ENCODE results near the gene PSMA3. TPM values are rescaled to one million over a fixed set of nuclear protein-coding genes. Genes with fewer than 3 reads are reported as not detected.

Gene PSMA3
- total and polyA plus RNA-seq, 5 donors from 2014 or later, result 137 to 218 (median 189) TPM

- Histone ChIP-seq H3K27ac (ENCODE audit: insufficient read depth, low read length, poor library complexity, severe bottlenecking) (no peak overlapping the region), H3K4me1 (ENCODE audit: control insufficient read depth, insufficient read depth, low read length, poor library complexity, severe bottlenecking) (no peaks in the 10 kb centered on the region), H3K36me3 (ENCODE audit: control insufficient read depth, insufficient read depth, low read length) (peaks cover 58% of the 10 kb centered on the region), H3K9me3 (ENCODE audit: control insufficient read depth in 2 of 2, low read length in 2 of 2) (no peaks in the 10 kb centered on the region), H3K4me3 (ENCODE audit: low read depth, low read length) (no peak overlapping the region), H3K27me3 (ENCODE audit: control insufficient read depth, insufficient read depth, low read length) (no peaks in the 10 kb centered on the region)
- no peak overlapping the region for H3K27ac Mint-ChIP-seq
- H3K9me3 Mint-ChIP-seq, result peaks cover 0 to 2% (median 0%) of the 10 kb centered on the region in 7 donors
- no peak for ATAC-seq (ENCODE audit: low read depth in 2 of 2)
- peaks cover 32% of the 10 kb centered on the region for H3K36me3 Mint-ChIP-seq
- no peak overlapping the region for H3K4me3 Mint-ChIP-seq
- no peak for DNase-seq
- H3K27me3 Mint-ChIP-seq, result no peaks in the 10 kb centered on the region
- H3K4me1 Mint-ChIP-seq, result peaks cover 0 to 18% (median 7%) of the 10 kb centered on the region in 4 donors
Observed at GRCh38 chr14:58215191-58215914, 29.3 kb upstream of the PSMA3 start.

- no peak overlapping the region for H3K27ac ChIP-seq (ENCODE audit: insufficient read depth, low read length, poor library complexity, severe bottlenecking)
- no peak overlapping the region for H3K27ac Mint-ChIP-seq
- H3K4me1 Mint-ChIP-seq, result peaks cover 0 to 21% (median 6%) of the 10 kb centered on the region in 4 donors
- no peaks in the 10 kb centered on the region for H3K27me3 Mint-ChIP-seq
- H3K9me3 ChIP-seq (ENCODE audit: control insufficient read depth in 2 of 2, low read length in 2 of 2), result no peaks in the 10 kb centered on the region
- peaks cover 51% of the 10 kb centered on the region for H3K36me3 ChIP-seq (ENCODE audit: control insufficient read depth, insufficient read depth, low read length)
- no peaks in the 10 kb centered on the region for H3K27me3 ChIP-seq (ENCODE audit: control insufficient read depth, insufficient read depth, low read length)
- peaks cover 29% of the 10 kb centered on the region for H3K36me3 Mint-ChIP-seq
- H3K4me3 ChIP-seq (ENCODE audit: low read depth, low read length), result no peak overlapping the region
- peaks cover 0 to 2% (median 0%) of the 10 kb centered on the region in 7 donors for H3K9me3 Mint-ChIP-seq
- H3K4me1 ChIP-seq (ENCODE audit: control insufficient read depth, insufficient read depth, low read length, poor library complexity, severe bottlenecking), result no peaks in the 10 kb centered on the region
- DNase-seq, result no peak
- no peak for ATAC-seq (ENCODE audit: low read depth in 2 of 2)
- H3K4me3 Mint-ChIP-seq, result no peak overlapping the region
Observed at GRCh38 chr14:58216544-58216943, 28.1 kb upstream of the PSMA3 start.

GRCh38 chr14:58227096-58227819 lies 17.4 kb upstream of the PSMA3 start:
- Mint-ChIP-seq H3K27ac (no peak overlapping the region), H3K4me3 (no peak overlapping the region), H3K4me1 (peaks cover 0 to 5% (median 0%) of the 10 kb centered on the region in 4 donors), H3K27me3 (no peaks in the 10 kb centered on the region), H3K9me3 (no peaks in the 10 kb centered on the region), H3K36me3 (peaks cover 4% of the 10 kb centered on the region)
- Histone ChIP-seq H3K27ac (ENCODE audit: insufficient read depth, low read length, poor library complexity, severe bottlenecking) (no peak overlapping the region), H3K36me3 (ENCODE audit: control insufficient read depth, insufficient read depth, low read length) (peaks cover 18% of the 10 kb centered on the region), H3K4me1 (ENCODE audit: control insufficient read depth, insufficient read depth, low read length, poor library complexity, severe bottlenecking) (no peaks in the 10 kb centered on the region), H3K27me3 (ENCODE audit: control insufficient read depth, insufficient read depth, low read length) (no peaks in the 10 kb centered on the region), H3K9me3 (ENCODE audit: control insufficient read depth in 2 of 2, low read length in 2 of 2) (no peaks in the 10 kb centered on the region), H3K4me3 (ENCODE audit: low read depth, low read length) (no peak overlapping the region)
- DNase-seq (no peak), ATAC-seq (ENCODE audit: low read depth in 2 of 2) (no peak)

- no peak for ATAC-seq (ENCODE audit: low read depth in 2 of 2)
- Histone ChIP-seq H3K27ac (ENCODE audit: insufficient read depth, low read length, poor library complexity, severe bottlenecking) (peak overlapping the region; percentile 76), H3K4me1 (ENCODE audit: control insufficient read depth, insufficient read depth, low read length, poor library complexity, severe bottlenecking) (peaks cover 11% of the 10 kb centered on the region), H3K9me3 (ENCODE audit: control insufficient read depth in 2 of 2, low read length in 2 of 2) (no peaks in the 10 kb centered on the region), H3K4me3 (ENCODE audit: low read depth, low read length) (peak overlapping the region; percentile 100), H3K36me3 (ENCODE audit: control insufficient read depth, insufficient read depth, low read length) (peaks cover 10% of the 10 kb centered on the region), H3K27me3 (ENCODE audit: control insufficient read depth, insufficient read depth, low read length) (no peaks in the 10 kb centered on the region)
- Mint-ChIP-seq H3K36me3 (peaks cover 3% of the 10 kb centered on the region), H3K4me3 (no peak overlapping the region), H3K27ac (no peak overlapping the region), H3K4me1 (peaks cover 8 to 21% (median 13%) of the 10 kb centered on the region in 4 donors), H3K27me3 (peaks cover 11% of the 10 kb centered on the region), H3K9me3 (peaks cover 0 to 3% (median 0%) of the 10 kb centered on the region in 7 donors)
- DNase-seq, result no peak
Observed at GRCh38 chr14:58238252-58239243, 6.1 kb upstream of the PSMA3 start.

GRCh38 chr14:58239244-58240195 lies 5.1 kb upstream of the PSMA3 start:
- ATAC-seq (ENCODE audit: low read depth in 2 of 2), result peak; percentile 24 to 26
- H3K27me3 Mint-ChIP-seq, result peaks cover 13% of the 10 kb centered on the region

GRCh38 chr14:58243790-58244555 lies 670 bp upstream of the PSMA3 start:
- peaks cover 36% of the 10 kb centered on the region for H3K4me1 ChIP-seq (ENCODE audit: control insufficient read depth, insufficient read depth, low read length, poor library complexity, severe bottlenecking)
- DNase-seq, result no peak
- Mint-ChIP-seq H3K4me3 (peak overlapping the region; percentile 95 to 100 (median 98)), H3K36me3 (peaks cover 13% of the 10 kb centered on the region), H3K4me1 (peaks cover 37 to 60% (median 44%) of the 10 kb centered on the region in 4 donors), H3K27ac (peak overlapping the region; percentile 98 to 99 (median 99)), H3K27me3 (peaks cover 18% of the 10 kb centered on the region), H3K9me3 (peaks cover 0 to 3% (median 0%) of the 10 kb centered on the region in 7 donors)
- ATAC-seq (ENCODE audit: low read depth in 2 of 2), result peak; percentile 31 to 39
- H3K36me3 ChIP-seq (ENCODE audit: control insufficient read depth, insufficient read depth, low read length), result peaks cover 2% of the 10 kb centered on the region
- peak overlapping the region; percentile 100 for H3K4me3 ChIP-seq (ENCODE audit: low read depth, low read length)
- H3K27ac ChIP-seq (ENCODE audit: insufficient read depth, low read length, poor library complexity, severe bottlenecking), result peak overlapping the region; percentile 97
- H3K9me3 ChIP-seq (ENCODE audit: control insufficient read depth in 2 of 2, low read length in 2 of 2), result no peaks in the 10 kb centered on the region
- H3K27me3 ChIP-seq (ENCODE audit: control insufficient read depth, insufficient read depth, low read length), result no peaks in the 10 kb centered on the region

More at GRCh38 chr14:58239244-58240195, 5.1 kb upstream of the PSMA3 start:
- H3K36me3 ChIP-seq (ENCODE audit: control insufficient read depth, insufficient read depth, low read length), result peaks cover 2% of the 10 kb centered on the region
- Mint-ChIP-seq H3K36me3 (peaks cover 3% of the 10 kb centered on the region), H3K4me1 (peaks cover 15 to 27% (median 19%) of the 10 kb centered on the region in 4 donors), H3K9me3 (peaks cover 0 to 3% (median 0%) of the 10 kb centered on the region in 7 donors), H3K4me3 (no peak overlapping the region), H3K27ac (no peak overlapping the region)
- DNase-seq, result peak; percentile 76 to 89 (median 83)
- peak overlapping the region; percentile 76 for H3K27ac ChIP-seq (ENCODE audit: insufficient read depth, low read length, poor library complexity, severe bottlenecking)
- no peaks in the 10 kb centered on the region for H3K9me3 ChIP-seq (ENCODE audit: control insufficient read depth in 2 of 2, low read length in 2 of 2)
- H3K4me1 ChIP-seq (ENCODE audit: control insufficient read depth, insufficient read depth, low read length, poor library complexity, severe bottlenecking), result peaks cover 16% of the 10 kb centered on the region
- H3K27me3 ChIP-seq (ENCODE audit: control insufficient read depth, insufficient read depth, low read length), result no peaks in the 10 kb centered on the region
- H3K4me3 ChIP-seq (ENCODE audit: low read depth, low read length), result peak overlapping the region; percentile 100

Data from CD4-positive, CD25-positive, alpha-beta regulatory T cell (primary cell).